Kidney (tissue), 14 donors: ENCODE results near the gene NPHP4. TPM values are rescaled to one million over a fixed set of nuclear protein-coding genes. Genes with fewer than 3 reads are reported as not detected.
A peak's percentile ranks its signal among the peaks of the same experiment; 100 is the strongest.

Experiments
- DNase-seq, 5 donors: peaks; one replicate each; pipeline ENCODE4 v3.0.0-alpha.2; 2013 to 2020
- FAIRE-seq: peaks from 2 replicates; lab custom pipeline; 2012; peaks lifted over from hg19 to GRCh38; lab: Jason Lieb, UNC
- H3K27ac ChIP-seq, 2 donors: one replicate each; pipeline ENCODE4 v1.7.0; 2013; ENCODE audit warnings: low read depth in 2 of 2, low read length in 2 of 2, inconsistent platforms in 1 of 2
- H3K27me3 ChIP-seq: one replicate; pipeline ENCODE4 v1.7.1; 2013; ENCODE audit warnings: low read length, inconsistent platforms; ENCODE audit not compliant: control insufficient read depth, insufficient read depth
- H3K36me3 ChIP-seq, 3 donors: one replicate each; pipeline versions ENCODE4 v1.7.0 to v1.7.1; 2013; ENCODE audit warnings: low read length in 3 of 3, control low read depth in 1 of 3, inconsistent platforms in 1 of 3; ENCODE audit not compliant: insufficient read depth in 3 of 3, control insufficient read depth in 2 of 3
- H3K4me1 ChIP-seq, 3 donors: one replicate each; pipeline versions ENCODE4 v1.7.0 to v1.7.1; 2013; ENCODE audit warnings: low read length in 3 of 3, inconsistent platforms in 1 of 3, low read depth in 1 of 3; ENCODE audit not compliant: control insufficient read depth in 2 of 3, insufficient read depth in 2 of 3
- H3K4me3 ChIP-seq, 3 donors: one replicate each; pipeline versions ENCODE4 v1.7.0 to v1.8.1; 2013; ENCODE audit warnings: low read length in 3 of 3, control low read depth in 1 of 3, inconsistent platforms in 1 of 3
- H3K9ac ChIP-seq, 3 donors: one replicate each; pipeline versions ENCODE4 v1.7.0 to v1.7.1; 2013; ENCODE audit warnings: low read length in 3 of 3, control low read depth in 1 of 3, inconsistent platforms in 1 of 3
- H3K9me3 ChIP-seq, 3 donors: one replicate each; pipeline versions ENCODE4 v1.7.0 to v1.7.1; 2013; ENCODE audit warnings: low read length in 3 of 3, control low read depth in 1 of 3, inconsistent platforms in 1 of 3; ENCODE audit not compliant: control insufficient read depth in 2 of 3, insufficient read depth in 1 of 3
- CTCF ChIP-seq: IDR thresholded peaks from 3 replicates; pipeline ENCODE4 v1.5.1; 2012; ENCODE audit warnings: mild to moderate bottlenecking, moderate library complexity, borderline replicate concordance; ENCODE audit not compliant: insufficient read depth; ENCODE audit errors: extremely low read depth
- intact Hi-C: fragments of 100-400 bp; cut with DNase I; formaldehyde crosslinking; loops from one replicate; pipeline ENCODE4 v1.11.1; 2022
- polyA plus RNA-seq: library from polyadenylated mRNA; stranded (reverse); fragments of 350-450 nt; fragmentation: Illumina TruSeq; extraction: RNeasy Lipid Tissue Mini Kit (QIAGEN cat#74804); gene quantifications from one replicate; pipeline ENCODE4 v1.2.3, GENCODE V29; 2014; ENCODE audit warnings: low read depth, low replicate concordance; ENCODE audit not compliant: insufficient read depth
- total RNA-seq: library from RNA; stranded (reverse); fragmentation: NEBNext Ultra II Directional; extraction: Animal tissue kit (Norgen Biotek cat#: 25700); gene quantifications from one replicate; pipeline ENCODE4 v1.2.1, GENCODE V29; 2021
- donor health status: control.
- donor health status: control.
- donor health status: control.
- donor health status: control.
- donor health status: control.
- donor health status: DM: yes; HTN: yes; CAD: no.
- donor health status: Normal renal cell carcinoma (clear cell type).

Gene NPHP4
- total and polyA plus RNA-seq, 2 donors from 2014 or later, result 2.9 to 16.1 TPM

- H3K27me3 ChIP-seq, result no peaks in the 10 kb centered on the region
- no peaks in the 10 kb centered on the region for H3K9me3 ChIP-seq
- peak in 2 of 5 donors; percentile 21 to 45 for DNase-seq
- intact Hi-C loops, result no loop called here
- H3K4me3 ChIP-seq, result no peak overlapping the region
- H3K36me3 ChIP-seq, result peaks cover 0 to 7% (median 6%) of the 10 kb centered on the region in 3 donors
- no peak for FAIRE-seq
- TF ChIP-seq CTCF, result no peak
- no peak overlapping the region for H3K27ac ChIP-seq
- no peak overlapping the region for H3K9ac ChIP-seq
- peaks cover 0 to 3% (median 0%) of the 10 kb centered on the region in 3 donors for H3K4me1 ChIP-seq
Measured at GRCh38 chr1:5986018-5986417, 6.2 kb downstream of the NPHP4 start.

GRCh38 chr1:5985250-5985649, 7.0 kb downstream of the NPHP4 start:
- Histone ChIP-seq H3K4me3 (no peak overlapping the region), H3K36me3 (peaks cover 0 to 7% (median 6%) of the 10 kb centered on the region in 3 donors), H3K4me1 (no peaks in the 10 kb centered on the region), H3K9me3 (no peaks in the 10 kb centered on the region), H3K27ac (no peak overlapping the region), H3K9ac (no peak overlapping the region), H3K27me3 (no peaks in the 10 kb centered on the region)
- intact Hi-C loops, result no loop called here
- TF ChIP-seq CTCF, result no peak
- DNase-seq (peak in 2 of 5 donors; percentile 17 to 34), FAIRE-seq (no peak)

GRCh38 chr1:5983361-5984103, 8.7 kb downstream of the NPHP4 start:
- FAIRE-seq, result no peak
- TF ChIP-seq CTCF, result no peak
- intact Hi-C loops, result no loop called here

More at GRCh38 chr1:5983361-5984103, 8.7 kb downstream of the NPHP4 start:
- H3K27ac ChIP-seq, result no peak overlapping the region
- H3K9ac ChIP-seq, result no peak overlapping the region
- no peak overlapping the region for H3K4me3 ChIP-seq
- H3K4me1 ChIP-seq, result no peaks in the 10 kb centered on the region
- DNase-seq, result no peak
- H3K27me3 ChIP-seq, result no peaks in the 10 kb centered on the region
- no peaks in the 10 kb centered on the region for H3K9me3 ChIP-seq
- H3K36me3 ChIP-seq, result peaks cover 0 to 7% (median 6%) of the 10 kb centered on the region in 3 donors
